ENCODE data around the gene PDE4A. TPM values are rescaled to one million over a fixed set of nuclear protein-coding genes. Genes with fewer than 3 reads are reported as not detected.

PDE4A gene
- total RNA-seq, 2 donors from 2014 or later, result 14.5 to 46.6 TPM

DNA sequence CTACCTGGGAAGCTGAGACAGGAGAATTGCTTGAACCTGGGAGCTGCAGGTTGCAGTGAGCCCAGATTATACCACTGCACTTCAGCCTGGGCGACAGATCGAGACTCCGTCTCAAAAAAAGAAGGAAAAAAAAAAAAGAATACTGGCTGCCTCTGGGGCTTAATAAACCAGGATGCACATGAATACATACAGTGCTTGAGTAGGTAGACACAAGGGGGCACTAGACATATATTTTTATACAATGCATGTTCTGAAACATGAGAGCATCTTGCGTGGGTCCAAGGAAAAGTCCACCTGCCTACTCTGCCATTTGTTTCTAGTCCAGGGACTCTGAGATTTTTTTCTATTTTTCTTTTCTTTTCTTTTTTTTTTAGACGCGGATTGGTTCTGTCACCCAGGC is 51.6 kb downstream of the PDE4A start:
- no peak for DNase-seq (ENCODE audit: low spot score)
- Mint-ChIP-seq H3K36me3 (peaks cover 1% of the 10 kb centered on the region), H3K9me3 (no peaks in the 10 kb centered on the region), H3K27me3 (no peaks in the 10 kb centered on the region), H3K4me3 (no peak overlapping the region), H3K4me1 (ENCODE audit: low read depth in 2 of 2) (peaks cover 0 to under 1% of the 10 kb centered on the region in 2 donors), H3K27ac (no peak overlapping the region)
- ATAC-seq, result no peak

DNA sequence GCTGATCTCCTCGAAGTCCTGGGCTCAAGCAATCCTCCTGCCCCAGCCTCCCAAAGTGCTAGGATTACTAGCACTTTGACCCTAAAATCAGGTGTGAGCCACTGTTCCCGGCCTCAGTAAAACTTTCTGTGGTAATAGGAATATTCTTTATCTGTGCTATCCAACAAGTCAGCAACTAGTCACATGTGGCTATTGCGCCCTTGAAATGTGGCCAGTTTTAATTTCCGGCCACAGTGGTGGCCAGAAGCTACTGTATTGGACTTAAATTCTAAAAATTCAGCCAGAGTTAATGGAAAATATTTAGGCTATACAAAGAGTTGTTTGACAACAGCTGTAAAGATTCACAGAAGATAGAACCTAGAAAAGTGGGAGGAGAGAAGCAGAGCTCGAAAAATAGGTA is 52.9 kb downstream of the PDE4A start:
- H3K27me3 Mint-ChIP-seq, result no peaks in the 10 kb centered on the region
- DNase-seq (ENCODE audit: low spot score) (no peak), ATAC-seq (no peak)
- no peak overlapping the region for H3K4me3 Mint-ChIP-seq
- no peak overlapping the region for H3K27ac Mint-ChIP-seq
- no peaks in the 10 kb centered on the region for H3K36me3 Mint-ChIP-seq
- H3K4me1 Mint-ChIP-seq (ENCODE audit: low read depth in 2 of 2), result no peaks in the 10 kb centered on the region
- H3K9me3 Mint-ChIP-seq, result no peaks in the 10 kb centered on the region

DNA sequence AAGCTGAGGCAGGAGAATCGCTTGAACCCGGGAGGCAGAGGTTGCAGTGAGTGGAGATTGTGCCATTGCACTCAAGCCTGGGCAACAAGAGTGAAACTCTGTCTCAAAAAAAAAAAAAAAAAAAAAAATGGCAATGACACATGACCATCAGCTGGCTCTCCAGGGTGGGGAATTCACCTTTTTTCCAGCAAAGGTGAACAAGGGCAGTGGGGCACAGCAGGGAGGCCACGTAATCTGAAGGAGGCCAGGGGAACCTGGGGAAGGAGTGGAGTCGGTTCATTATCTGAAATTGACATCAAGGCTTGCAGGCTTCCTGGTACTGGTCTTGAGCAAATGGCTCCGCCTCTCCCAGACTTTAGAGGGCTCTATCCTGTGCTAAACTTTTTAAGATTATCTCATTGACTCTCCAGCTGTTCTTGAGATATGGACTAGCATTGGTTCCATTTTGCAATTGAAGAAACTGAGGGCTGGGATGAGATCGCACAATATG is 54.7 kb downstream of the PDE4A start:
- peaks cover 8 to 10% of the 10 kb centered on the region in 2 donors for H3K4me1 Mint-ChIP-seq (ENCODE audit: low read depth in 2 of 2)
- no peak for ATAC-seq
- H3K4me3 Mint-ChIP-seq, result no peak overlapping the region

DNA sequence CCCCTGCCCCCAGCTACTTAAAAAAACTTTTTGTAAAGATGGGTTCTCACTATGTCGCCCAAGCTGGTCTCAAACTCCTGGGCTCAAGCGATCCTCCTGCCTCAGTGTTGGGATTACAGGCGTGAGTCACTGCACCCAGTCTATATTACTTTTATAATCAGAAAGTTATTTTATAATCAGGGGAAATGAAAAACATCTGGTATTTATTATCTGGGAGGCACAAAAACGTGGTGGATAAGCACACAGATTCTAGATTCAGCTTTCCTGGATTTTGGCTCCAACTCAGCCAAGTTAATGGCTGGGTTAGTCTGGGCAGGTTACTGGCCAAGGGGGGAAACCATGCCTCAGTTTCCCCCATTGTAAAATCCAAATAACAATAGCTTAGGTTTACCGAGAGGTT is 58.1 kb downstream of the PDE4A start:
- Mint-ChIP-seq H3K4me1 (ENCODE audit: low read depth in 2 of 2) (peaks cover 8 to 10% of the 10 kb centered on the region in 2 donors), H3K4me3 (peak overlapping the region; percentile 77), H3K27ac (no peak overlapping the region), H3K9me3 (no peaks in the 10 kb centered on the region), H3K27me3 (no peaks in the 10 kb centered on the region), H3K36me3 (no peaks in the 10 kb centered on the region)
- no peak for DNase-seq (ENCODE audit: low spot score)
- no peak for ATAC-seq

More for the DNA sequence above, 54.7 kb downstream of the PDE4A start:
- Mint-ChIP-seq H3K36me3 (no peaks in the 10 kb centered on the region), H3K9me3 (no peaks in the 10 kb centered on the region), H3K27ac (no peak overlapping the region), H3K27me3 (no peaks in the 10 kb centered on the region)
- DNase-seq (ENCODE audit: low spot score), result no peak

DNA sequence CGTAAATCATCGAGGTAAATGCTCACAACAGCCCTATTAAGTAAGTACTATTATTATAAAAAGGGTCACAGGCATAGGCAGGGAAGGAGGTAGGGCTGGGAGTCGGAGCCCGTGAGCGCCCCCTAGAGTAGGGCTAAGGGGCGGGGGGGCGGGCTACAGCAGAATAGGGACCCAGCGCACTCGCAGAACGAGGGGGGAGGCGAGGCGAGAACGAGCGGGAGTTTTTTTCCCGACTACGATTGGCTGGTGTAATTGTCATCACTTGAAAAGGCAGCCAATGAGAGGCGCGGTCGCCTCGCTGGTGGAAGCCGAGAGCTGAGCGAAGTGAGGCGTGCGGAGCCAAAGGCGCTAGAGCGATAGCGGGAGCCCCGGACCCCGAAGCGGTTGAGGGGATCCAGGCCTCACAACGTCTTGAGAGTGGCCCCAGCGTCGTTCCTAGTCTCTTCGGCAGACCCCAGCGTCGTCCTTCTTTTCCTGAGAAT is 58.6 kb downstream of the PDE4A start:
- H3K4me3 Mint-ChIP-seq, result peak overlapping the region; percentile 77

DNA sequence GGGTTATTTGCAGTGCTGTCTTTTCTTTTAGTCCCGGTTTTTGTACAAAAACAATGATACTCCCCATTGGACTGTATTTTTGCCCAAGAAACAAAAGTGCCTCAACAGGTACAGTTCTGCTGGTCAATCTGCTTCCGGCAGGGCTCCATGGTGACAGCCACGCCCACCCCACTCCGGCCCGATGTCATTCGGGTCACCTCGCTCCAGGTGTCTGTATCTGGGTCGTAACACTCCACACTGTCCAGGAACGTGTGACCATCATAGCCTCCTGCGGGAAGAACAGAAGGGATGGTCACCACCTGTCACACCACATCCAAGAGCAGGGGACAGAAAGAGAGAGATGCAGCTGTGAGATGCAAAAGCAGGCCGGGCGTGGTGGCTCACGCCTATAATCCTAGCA is 66.2 kb downstream of the PDE4A start:
- Mint-ChIP-seq H3K9me3 (no peaks in the 10 kb centered on the region), H3K4me1 (ENCODE audit: low read depth in 2 of 2) (peaks cover 3 to 4% of the 10 kb centered on the region in 2 donors), H3K36me3 (no peaks in the 10 kb centered on the region), H3K27me3 (no peaks in the 10 kb centered on the region), H3K27ac (no peak overlapping the region), H3K4me3 (no peak overlapping the region)
- no peak for ATAC-seq
- DNase-seq (ENCODE audit: low spot score), result no peak

More for the DNA sequence above, 58.6 kb downstream of the PDE4A start:
- DNase-seq (ENCODE audit: low spot score), result peak; percentile 89
- peak overlapping the region; percentile 35 to 85 for H3K27ac Mint-ChIP-seq
- ATAC-seq, result peak; percentile 98
- H3K27me3 Mint-ChIP-seq, result no peaks in the 10 kb centered on the region
- H3K36me3 Mint-ChIP-seq, result no peaks in the 10 kb centered on the region
- H3K4me1 Mint-ChIP-seq (ENCODE audit: low read depth in 2 of 2), result peaks cover 8 to 10% of the 10 kb centered on the region in 2 donors
- H3K9me3 Mint-ChIP-seq, result no peaks in the 10 kb centered on the region

DNA sequence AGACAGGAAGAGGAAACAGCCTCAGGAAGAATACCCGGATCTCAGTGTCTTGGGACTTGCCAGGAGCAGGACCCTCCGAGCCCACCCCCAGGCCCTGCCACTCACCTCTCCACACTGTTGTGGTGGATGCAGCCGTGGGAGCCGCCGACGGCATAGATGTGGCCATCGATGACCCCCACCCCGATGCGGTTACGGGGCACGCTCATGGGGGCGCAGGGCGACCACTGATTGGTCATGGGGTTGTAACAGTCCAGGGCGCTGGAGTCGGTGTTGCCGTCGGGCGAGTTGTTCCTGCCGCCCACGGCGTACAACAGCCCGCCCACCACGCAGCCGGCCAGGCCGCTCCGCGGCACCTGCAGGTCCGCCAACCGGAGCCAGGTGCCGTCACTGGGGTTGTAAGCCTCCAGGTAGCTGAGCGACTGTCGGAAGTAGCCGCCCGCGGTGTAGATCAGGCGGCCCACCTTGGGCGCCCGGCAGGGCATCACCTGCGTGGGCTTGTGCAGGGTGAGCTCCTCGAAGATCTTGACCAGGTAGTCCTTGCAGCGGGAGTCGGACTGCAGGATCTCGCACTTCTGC is 71.2 kb downstream of the PDE4A start:
- H3K4me1 Mint-ChIP-seq (ENCODE audit: low read depth in 2 of 2), result peaks cover 4 to 7% of the 10 kb centered on the region in 2 donors
- no peaks in the 10 kb centered on the region for H3K36me3 Mint-ChIP-seq
- no peak overlapping the region for H3K4me3 Mint-ChIP-seq
- H3K27ac Mint-ChIP-seq, result no peak overlapping the region
- H3K9me3 Mint-ChIP-seq, result no peaks in the 10 kb centered on the region
- ATAC-seq (peak in 1 of 2 donors; percentile 17), DNase-seq (ENCODE audit: low spot score) (no peak)
- no peaks in the 10 kb centered on the region for H3K27me3 Mint-ChIP-seq

DNA sequence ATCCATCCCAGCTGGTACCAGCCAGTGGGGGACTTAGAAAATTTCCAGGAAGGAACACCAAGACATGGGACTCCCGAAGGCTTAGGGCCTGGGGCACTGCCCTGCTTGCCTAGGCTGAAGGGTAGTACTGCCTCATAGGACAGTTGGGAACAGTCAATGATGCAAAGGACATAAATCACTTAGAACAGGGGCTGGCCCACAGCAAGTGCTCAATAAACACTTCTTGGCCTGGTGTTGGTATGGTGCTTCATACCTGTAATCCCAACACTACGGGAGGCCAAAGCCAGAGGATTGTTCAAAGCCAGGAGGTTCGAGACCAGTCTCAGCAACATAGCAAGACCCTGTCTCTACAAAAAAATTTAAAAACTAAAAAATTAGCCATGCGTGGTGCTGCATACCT is 77.0 kb downstream of the PDE4A start:
- Mint-ChIP-seq H3K27ac (peak overlapping the region in 1 of 2 donors; percentile 86), H3K4me1 (ENCODE audit: low read depth in 2 of 2) (peaks cover 24 to 32% of the 10 kb centered on the region in 2 donors), H3K36me3 (peaks cover 4% of the 10 kb centered on the region), H3K9me3 (no peaks in the 10 kb centered on the region), H3K27me3 (no peaks in the 10 kb centered on the region), H3K4me3 (no peak overlapping the region)
- ATAC-seq (no peak), DNase-seq (ENCODE audit: low spot score) (no peak)

DNA sequence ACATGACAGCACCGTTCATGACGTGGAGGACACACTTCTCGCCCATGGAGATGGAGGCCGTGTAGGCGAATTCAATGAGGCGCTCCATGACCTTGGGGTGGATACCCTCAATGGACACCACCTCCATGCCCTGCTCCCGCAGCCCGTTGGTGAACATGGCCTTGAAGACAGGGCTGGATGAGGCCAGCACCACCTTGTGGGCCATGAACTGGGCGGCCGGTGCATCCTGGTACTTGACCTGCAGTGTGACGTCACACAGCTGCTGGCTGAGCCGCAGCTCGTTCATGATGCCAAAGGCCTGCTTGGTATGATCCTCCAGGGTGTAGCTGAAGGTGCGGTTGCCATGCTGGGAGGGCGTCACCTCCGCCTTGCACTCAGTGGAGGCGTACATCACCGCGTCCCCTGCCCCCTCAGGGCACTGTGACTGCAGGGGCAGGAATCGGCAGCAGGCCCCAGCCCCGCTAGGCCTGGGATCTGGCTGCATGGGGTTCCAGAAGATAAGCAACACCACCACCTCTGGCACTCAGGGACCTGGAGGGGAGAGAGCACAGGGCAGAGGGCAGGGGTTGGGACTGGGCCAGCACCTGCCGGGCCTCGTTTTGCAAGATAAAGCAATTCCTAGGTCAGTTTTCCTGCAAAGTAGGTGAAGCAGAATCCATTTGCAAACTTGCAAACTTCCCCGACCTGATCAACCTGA is 79.4 kb downstream of the PDE4A start:
- peaks cover 4% of the 10 kb centered on the region for H3K36me3 Mint-ChIP-seq
- no peaks in the 10 kb centered on the region for H3K27me3 Mint-ChIP-seq
- no peaks in the 10 kb centered on the region for H3K9me3 Mint-ChIP-seq
- H3K4me3 Mint-ChIP-seq, result peak overlapping the region; percentile 82
- H3K4me1 Mint-ChIP-seq (ENCODE audit: low read depth in 2 of 2), result peaks cover 29 to 32% of the 10 kb centered on the region in 2 donors
- no peak for DNase-seq (ENCODE audit: low spot score)
- ATAC-seq, result no peak
- peak overlapping the region; percentile 83 to 95 for H3K27ac Mint-ChIP-seq

DNA sequence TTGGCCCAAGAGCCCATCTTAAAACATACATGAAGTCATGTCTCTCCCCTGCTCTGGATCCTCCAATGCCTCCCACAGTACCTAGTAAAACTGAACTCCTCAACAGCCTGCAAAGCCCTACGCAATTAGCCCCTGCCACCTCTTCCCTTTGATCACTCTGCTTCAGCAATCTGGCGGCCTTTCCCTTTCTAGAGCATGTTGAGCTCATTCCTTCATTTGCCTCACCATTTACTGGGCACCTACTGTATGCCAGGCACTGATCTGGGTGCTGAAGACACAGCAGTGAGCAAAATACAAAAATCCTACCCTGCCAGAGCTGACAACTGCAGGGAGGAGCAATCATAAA is 79.9 kb downstream of the PDE4A start:
- no peaks in the 10 kb centered on the region for H3K27me3 Mint-ChIP-seq
- peaks cover 30 to 32% of the 10 kb centered on the region in 2 donors for H3K4me1 Mint-ChIP-seq (ENCODE audit: low read depth in 2 of 2)
- peak overlapping the region; percentile 19 to 91 for H3K27ac Mint-ChIP-seq
- no peak for ATAC-seq
- no peaks in the 10 kb centered on the region for H3K9me3 Mint-ChIP-seq
- H3K36me3 Mint-ChIP-seq, result peaks cover 4% of the 10 kb centered on the region
- peak overlapping the region; percentile 82 for H3K4me3 Mint-ChIP-seq
- no peak for DNase-seq (ENCODE audit: low spot score)

DNA sequence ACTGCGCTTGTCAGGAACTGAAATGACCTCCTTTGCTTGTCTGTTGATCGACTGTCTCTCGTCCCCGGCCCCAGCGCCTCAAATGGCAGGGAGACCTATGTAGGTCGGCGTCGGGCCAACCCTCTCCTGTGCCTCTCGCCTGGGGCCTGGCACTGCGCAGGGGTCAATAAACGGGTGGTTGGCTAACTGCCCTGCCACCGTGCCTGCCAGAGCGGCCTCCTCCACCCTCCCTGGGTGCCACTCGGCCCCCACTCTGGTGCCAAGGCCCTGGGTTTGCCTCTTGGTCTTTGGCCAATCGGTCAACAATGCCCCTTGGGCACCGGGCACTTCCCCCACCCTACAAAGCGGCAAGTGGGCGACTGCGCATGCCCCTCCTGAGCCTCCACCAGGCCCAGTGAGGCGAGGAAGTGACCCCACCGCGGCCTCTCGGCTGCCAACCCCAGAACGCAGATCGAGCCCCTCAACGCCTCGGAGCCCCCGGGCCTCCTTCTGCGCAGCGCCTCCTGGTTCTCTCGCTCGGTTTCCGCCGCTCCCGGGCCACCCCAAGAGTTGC is 81.7 kb downstream of the PDE4A start:
- peak; percentile 79 for DNase-seq (ENCODE audit: low spot score)
- Mint-ChIP-seq H3K4me3 (peak overlapping the region; percentile 94), H3K27me3 (no peaks in the 10 kb centered on the region), H3K36me3 (peaks cover 4% of the 10 kb centered on the region), H3K9me3 (no peaks in the 10 kb centered on the region), H3K4me1 (ENCODE audit: low read depth in 2 of 2) (peaks cover 36 to 38% of the 10 kb centered on the region in 2 donors), H3K27ac (peak overlapping the region; percentile 85 to 94)
- peak; percentile 55 to 61 for ATAC-seq

DNA sequence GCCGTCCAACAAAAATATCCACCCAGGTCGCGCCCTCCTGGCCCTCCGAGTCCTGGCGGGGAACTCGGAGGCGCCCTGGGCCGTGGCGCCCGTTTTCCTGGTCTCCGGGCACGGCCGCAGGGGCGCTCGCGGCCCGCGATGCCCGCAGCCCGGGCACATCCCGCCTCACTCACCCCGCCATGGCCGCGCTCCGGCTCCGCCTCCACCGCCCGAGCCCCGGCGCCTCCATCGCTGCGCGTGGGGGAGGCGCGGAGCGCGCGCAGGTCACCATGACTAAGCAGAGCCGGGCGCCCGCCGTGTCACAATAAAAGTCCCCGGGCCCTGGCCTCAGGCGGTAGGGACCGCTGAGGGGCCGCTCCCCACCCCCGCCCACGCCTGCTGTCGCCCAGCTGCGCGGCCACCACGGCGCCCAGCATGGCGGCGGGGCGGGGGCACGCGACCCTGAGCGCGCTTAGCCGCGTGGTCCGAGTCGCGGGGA is 82.2 kb downstream of the PDE4A start:
- peaks cover 4% of the 10 kb centered on the region for H3K36me3 Mint-ChIP-seq

DNA sequence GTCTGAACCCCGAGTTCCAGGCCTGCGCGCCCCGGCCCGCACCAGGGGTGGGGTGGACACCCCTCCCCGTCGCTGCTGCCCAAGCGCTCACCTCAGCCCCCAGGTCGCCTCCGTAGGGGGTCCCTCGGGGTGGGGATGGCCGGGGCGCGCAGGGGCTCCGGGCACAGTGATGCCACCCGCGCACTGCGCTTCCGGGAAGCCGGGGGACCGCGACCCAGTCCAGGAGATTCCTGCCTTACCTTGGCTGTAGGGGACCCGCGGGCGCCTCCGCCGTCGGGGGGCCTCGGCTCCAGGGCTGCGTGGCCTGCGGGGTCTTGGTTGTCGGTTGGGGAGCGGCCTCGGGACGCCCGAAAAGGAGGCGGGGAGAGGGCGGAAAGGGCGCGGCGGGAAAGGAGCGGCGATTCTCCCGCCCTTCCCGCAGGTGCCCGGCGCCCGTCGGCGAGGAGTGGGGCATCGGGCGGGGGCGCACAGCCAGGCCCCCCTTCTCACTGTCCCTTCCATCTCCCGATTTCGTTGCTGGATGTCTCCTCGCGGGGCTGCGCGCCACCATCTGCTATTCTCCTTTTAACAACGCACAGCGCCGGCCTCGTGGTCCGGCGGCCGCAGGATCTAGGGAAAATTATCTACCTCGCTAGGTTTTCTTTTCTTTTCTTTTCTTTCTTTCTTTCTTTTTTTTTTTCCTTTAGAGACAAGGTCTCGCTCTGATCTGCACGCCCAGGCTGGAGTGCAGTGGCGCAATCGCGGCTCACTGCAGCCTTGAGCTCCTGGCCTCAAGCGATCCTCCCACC is 82.9 kb downstream of the PDE4A start, which contains the start of gene KEAP1:
KEAP1 (minus strand) TSS at position 355 of the 788 bp plus-strand sequence. CDS start 3,323 bp downstream, outside the sequence.
- Mint-ChIP-seq H3K36me3 (peaks cover 4% of the 10 kb centered on the region), H3K9me3 (no peaks in the 10 kb centered on the region), H3K4me3 (peak within 1 kb of the TSS; percentile 94), H3K4me1 (ENCODE audit: low read depth in 2 of 2) (peaks cover 34% of the 10 kb centered on the region in 2 donors), H3K27ac (peak within 1 kb of the TSS; percentile 94), H3K27me3 (no peaks in the 10 kb centered on the region)
- DNase-seq (ENCODE audit: low spot score) (no peak), ATAC-seq (peak in 1 of 2 donors; percentile 41)

More for the DNA sequence above, 82.2 kb downstream of the PDE4A start:
- Mint-ChIP-seq H3K4me1 (ENCODE audit: low read depth in 2 of 2) (peaks cover 35 to 36% of the 10 kb centered on the region in 2 donors), H3K4me3 (peak overlapping the region; percentile 94), H3K27me3 (no peaks in the 10 kb centered on the region), H3K9me3 (no peaks in the 10 kb centered on the region), H3K27ac (peak overlapping the region; percentile 85 to 94)
- DNase-seq (ENCODE audit: low spot score), result peak; percentile 98
- peak; percentile 96 to 97 for ATAC-seq

All from natural killer cell treated with Interleukin-12 subunit alpha and Interleukin-12 subunit beta and Interleukin-15 and Interleukin-18, amount 100 ng/mL, for 72 hours (primary cell).